ENCODE measurements around the gene NAGS. TPM values are rescaled to one million over a fixed set of nuclear protein-coding genes. Genes with fewer than 3 reads are reported as not detected.
"Not testable (repeated sequence)": the region's sequence is repeated elsewhere in the genome, so short reads cannot be mapped to it uniquely, and the experiment has no call there.

NAGS gene
- polyA plus RNA-seq, 1 of the 3 experiments (the other 2 are of a cell fraction), result 1.7 TPM

DNA sequence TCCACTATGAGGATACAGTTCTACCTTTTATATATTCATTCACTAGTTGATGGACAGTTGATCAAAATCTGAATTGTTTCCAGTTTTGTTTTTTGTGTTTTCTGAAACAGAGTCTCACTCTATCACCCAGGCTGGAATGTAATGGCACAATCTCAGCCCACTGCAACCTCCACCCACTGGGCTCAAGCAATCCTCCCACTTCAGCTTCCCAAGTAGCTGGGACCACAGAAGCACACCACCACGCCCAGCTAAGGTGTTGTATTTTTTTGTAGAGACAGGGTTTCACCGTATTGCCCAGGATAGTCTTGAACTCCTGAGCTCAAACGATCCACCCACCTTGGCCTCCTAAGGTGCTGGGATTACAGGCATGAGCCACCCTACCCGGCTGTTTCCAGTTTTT, 41.1 kb downstream of the NAGS start (continued):
- TF ChIP-seq GATA2 (CRISPR knock-in tag; IDR thresholded peaks at IDR 0.05) (no peak), EZH2phosphoT487 (IDR thresholded peaks at IDR 0.05; ENCODE audit: borderline replicate concordance, low read depth) (no peak), FOXJ3 (CRISPR knock-in tag; IDR thresholded peaks at IDR 0.05) (no peak), ELF1 (IDR thresholded peaks at IDR 0.05) (no peak), JUND (IDR thresholded peaks at IDR 0.05) (no peak), POLR2AphosphoS5 (IDR thresholded peaks at IDR 0.05; ENCODE audit: low read depth, low read length) (no peak)

- H3K27me3 ChIP-seq (ENCODE audit: insufficient read depth); H3K4me2 ChIP-seq; H3K9ac ChIP-seq; H3K9me2 ChIP-seq; H3K27ac ChIP-seq (ENCODE audit: low read depth in 2 of 2, low read length in 1 of 2); POLR2A ChIA-PET; H3K4me3 ChIP-seq (ENCODE audit: low read depth in 2 of 2, low read length in 1 of 2); DNase-seq; H3K9me3 ChIP-seq; H2AFZ ChIP-seq (ENCODE audit: low read depth); H3K4me1 ChIP-seq (ENCODE audit: control insufficient read depth in 1 of 2, insufficient read depth in 2 of 2, low read depth in 1 of 2, low read length in 1 of 2): not testable (repeated sequence)
- Histone ChIP-seq H3K36me3 (replicated peaks in 1 of 2; ENCODE audit: control insufficient read depth in 1 of 2, insufficient read depth in 2 of 2, low read length in 1 of 2) (peaks cover 16 to 49% of the 10 kb centered on the region in 2 experiments), H3K79me2 (ENCODE audit: insufficient read depth) (peaks cover 98% of the 10 kb centered on the region), H3F3A (replicated peaks; ENCODE audit: insufficient read depth) (peaks cover 32% of the 10 kb centered on the region), H4K20me1 (ENCODE audit: insufficient read depth) (peaks cover 38% of the 10 kb centered on the region)
- 95% methylated on average over 7 of the region's 7 CpGs for WGBS (ENCODE audit: low lambda C conversion rate)
- CTCF ChIA-PET, result interaction anchor here (1.8 kb wide), 1 partner anchor 69 kb away, joined by 3 read pairs; no protein-coding TSS in a partner anchor
These were observed 42.5 kb downstream of the NAGS start for GRCh38 chr17:44046893-44047292.

- no peak for TF ChIP-seq RCOR1 (IDR thresholded peaks at IDR 0.05; ENCODE audit: low read length)
- TF ChIP-seq POLR2AphosphoS5 (IDR thresholded peaks at IDR 0.05; ENCODE audit: low read depth, low read length), result no peak
- TF ChIP-seq YY1 (IDR thresholded peaks at IDR 0.05; ENCODE audit: low read depth), result no peak
- TF ChIP-seq TEAD4 (IDR thresholded peaks at IDR 0.05; ENCODE audit: borderline replicate concordance, insufficient read depth), result no peak
- TF ChIP-seq, protein P1, sequence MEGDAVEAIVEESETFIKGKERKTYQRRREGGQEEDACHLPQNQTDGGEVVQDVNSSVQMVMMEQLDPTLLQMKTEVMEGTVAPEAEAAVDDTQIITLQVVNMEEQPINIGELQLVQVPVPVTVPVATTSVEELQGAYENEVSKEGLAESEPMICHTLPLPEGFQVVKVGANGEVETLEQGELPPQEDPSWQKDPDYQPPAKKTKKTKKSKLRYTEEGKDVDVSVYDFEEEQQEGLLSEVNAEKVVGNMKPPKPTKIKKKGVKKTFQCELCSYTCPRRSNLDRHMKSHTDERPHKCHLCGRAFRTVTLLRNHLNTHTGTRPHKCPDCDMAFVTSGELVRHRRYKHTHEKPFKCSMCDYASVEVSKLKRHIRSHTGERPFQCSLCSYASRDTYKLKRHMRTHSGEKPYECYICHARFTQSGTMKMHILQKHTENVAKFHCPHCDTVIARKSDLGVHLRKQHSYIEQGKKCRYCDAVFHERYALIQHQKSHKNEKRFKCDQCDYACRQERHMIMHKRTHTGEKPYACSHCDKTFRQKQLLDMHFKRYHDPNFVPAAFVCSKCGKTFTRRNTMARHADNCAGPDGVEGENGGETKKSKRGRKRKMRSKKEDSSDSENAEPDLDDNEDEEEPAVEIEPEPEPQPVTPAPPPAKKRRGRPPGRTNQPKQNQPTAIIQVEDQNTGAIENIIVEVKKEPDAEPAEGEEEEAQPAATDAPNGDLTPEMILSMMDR (IDR thresholded peaks at IDR 0.05), result no peak
- TF ChIP-seq MEF2A (IDR thresholded peaks at IDR 0.05; ENCODE audit: borderline replicate concordance, low read depth), result no peak
- TF ChIP-seq NFIC (IDR thresholded peaks at IDR 0.05; ENCODE audit: borderline replicate concordance), result no peak
- no peak for TF ChIP-seq NRF1 (IDR thresholded peaks at IDR 0.05; ENCODE audit: low read depth, low read length)
- TF ChIP-seq GATA2 (CRISPR knock-in tag; IDR thresholded peaks at IDR 0.05), result no peak
- TF ChIP-seq GABPA (IDR thresholded peaks at IDR 0.05; ENCODE audit: low read depth), result no peak
- no peak for TF ChIP-seq IRF3 (IDR thresholded peaks at IDR 0.05; ENCODE audit: low read depth, low read length)
- no peak for TF ChIP-seq REST (IDR thresholded peaks at IDR 0.05; ENCODE audit: low read depth, low read length)
- TF ChIP-seq, protein P2, sequence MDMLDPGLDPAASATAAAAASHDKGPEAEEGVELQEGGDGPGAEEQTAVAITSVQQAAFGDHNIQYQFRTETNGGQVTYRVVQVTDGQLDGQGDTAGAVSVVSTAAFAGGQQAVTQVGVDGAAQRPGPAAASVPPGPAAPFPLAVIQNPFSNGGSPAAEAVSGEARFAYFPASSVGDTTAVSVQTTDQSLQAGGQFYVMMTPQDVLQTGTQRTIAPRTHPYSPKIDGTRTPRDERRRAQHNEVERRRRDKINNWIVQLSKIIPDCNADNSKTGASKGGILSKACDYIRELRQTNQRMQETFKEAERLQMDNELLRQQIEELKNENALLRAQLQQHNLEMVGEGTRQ (IDR thresholded peaks at IDR 0.05; ENCODE audit: borderline replicate concordance, low read depth, low read length), result no peak
These were observed 45.1 kb downstream of the NAGS start for GRCh38 chr17:44049294-44050060.

More at GRCh38 chr17:44049294-44050060, 45.1 kb downstream of the NAGS start:
- DNase-seq, result no peak
- 98% methylated on average over 9 of the region's 9 CpGs for WGBS (ENCODE audit: low lambda C conversion rate)
- Histone ChIP-seq H3K27me3 (ENCODE audit: insufficient read depth) (no peaks in the 10 kb centered on the region), H3K27ac (ENCODE audit: low read depth in 2 of 2, low read length in 1 of 2) (no peak overlapping the region), H3K4me3 (ENCODE audit: low read depth in 2 of 2, low read length in 1 of 2) (no peak overlapping the region), H3K9me3 (no peaks in the 10 kb centered on the region), H3K4me2 (no peak overlapping the region), H3K36me3 (replicated peaks in 1 of 2; ENCODE audit: control insufficient read depth in 1 of 2, insufficient read depth in 2 of 2, low read length in 1 of 2) (peaks cover 23 to 57% of the 10 kb centered on the region in 2 experiments), H3K9ac (no peak overlapping the region), H3F3A (replicated peaks; ENCODE audit: insufficient read depth) (peaks cover 16% of the 10 kb centered on the region), H3K79me2 (ENCODE audit: insufficient read depth) (peaks cover 96% of the 10 kb centered on the region), H3K9me2 (no peaks in the 10 kb centered on the region), H3K4me1 (ENCODE audit: control insufficient read depth in 1 of 2, insufficient read depth in 2 of 2, low read depth in 1 of 2, low read length in 1 of 2) (no peaks in the 10 kb centered on the region), H2AFZ (ENCODE audit: low read depth) (no peak overlapping the region), H4K20me1 (ENCODE audit: insufficient read depth) (peaks cover 26% of the 10 kb centered on the region)
- CTCF ChIA-PET, result interaction anchor here (0.9 to 1.4 kb wide), 3 partner anchors 42 to 66 kb away, joined by 3 to 5 read pairs (median 4); no protein-coding TSS in a partner anchor
- POLR2A ChIA-PET, result no interaction called here

Data from SK-N-SH (cell line).